PFSK-1 (cell line): ENCODE data around the gene FBXO31.

Experiments
- FOXP2 ChIP-seq: optimal IDR thresholded peaks from 2 replicates; pipeline ENCODE3; 2011; ENCODE audit warnings: borderline replicate concordance, control low read depth, inconsistent platforms; ENCODE audit not compliant: insufficient read depth; ENCODE audit errors: extremely low read length, extremely low read depth
- POLR2AphosphoS5 ChIP-seq: IDR thresholded peaks from 2 replicates; pipeline ENCODE4 v1.6.1; 2012; ENCODE audit warnings: low read depth, mild to moderate bottlenecking, control low read depth, low read length, moderate library complexity
- REST ChIP-seq, 2 experiments: IDR thresholded peaks; 2 replicates each; pipeline versions ENCODE4 v1.6.1 to v1.8.0; 2011 to 2012; ENCODE audit warnings: low read depth in 2 of 2, low read length in 2 of 2, control low read depth in 1 of 2, inconsistent platforms in 1 of 2, mild to moderate bottlenecking in 1 of 2, moderate library complexity in 1 of 2; ENCODE audit not compliant: insufficient read depth in 1 of 2
- SIN3A ChIP-seq: IDR thresholded peaks from 2 replicates; pipeline ENCODE4 v1.6.1; 2012; ENCODE audit warnings: mild to moderate bottlenecking, low read length, moderate library complexity, borderline replicate concordance; ENCODE audit not compliant: insufficient read depth
- TAF1 ChIP-seq: IDR thresholded peaks from 2 replicates; pipeline ENCODE4 v1.6.1; 2012; ENCODE audit warnings: low read length, control low read depth, borderline replicate concordance; ENCODE audit not compliant: insufficient read depth

The FBXO31 gene

GRCh38 chr16:87322833-87323726 is 60.5 kb downstream of the FBXO31 start:
- no peak for TF ChIP-seq REST (IDR thresholded peaks at IDR 0.05; ENCODE audit: insufficient read depth in 1 of 2, low read depth in 2 of 2, low read length in 2 of 2)
- TF ChIP-seq POLR2AphosphoS5: no peak
- TF ChIP-seq SIN3A: no peak
- no peak for TF ChIP-seq FOXP2
- TF ChIP-seq TAF1: no peak

GRCh38 chr16:87322360-87322759 is 61.2 kb downstream of the FBXO31 start:
- TF ChIP-seq REST (IDR thresholded peaks at IDR 0.05; ENCODE audit: insufficient read depth in 1 of 2, low read depth in 2 of 2, low read length in 2 of 2): no peak
- no peak for TF ChIP-seq TAF1
- TF ChIP-seq SIN3A: no peak
- TF ChIP-seq FOXP2: no peak
- no peak for TF ChIP-seq POLR2AphosphoS5

GRCh38 chr16:87321336-87322107 is 62.1 kb downstream of the FBXO31 start:
- TF ChIP-seq SIN3A: no peak
- no peak for TF ChIP-seq REST (IDR thresholded peaks at IDR 0.05; ENCODE audit: insufficient read depth in 1 of 2, low read depth in 2 of 2, low read length in 2 of 2)
- no peak for TF ChIP-seq POLR2AphosphoS5
- no peak for TF ChIP-seq FOXP2
- TF ChIP-seq TAF1: no peak

- no peak for TF ChIP-seq TAF1
- TF ChIP-seq SIN3A: no peak
- TF ChIP-seq POLR2AphosphoS5: no peak
- TF ChIP-seq FOXP2: no peak
- TF ChIP-seq REST (IDR thresholded peaks at IDR 0.05; ENCODE audit: insufficient read depth in 1 of 2, low read depth in 2 of 2, low read length in 2 of 2): no peak
These were observed 62.9 kb downstream of the FBXO31 start for GRCh38 chr16:87320510-87321227.
